Activated CD4-positive, alpha-beta T cell treated with anti-CD3 and anti-CD28 coated beads, Interleukin-2, amount 10 ng/mL, durations not matched to agents 24 days and 14 days (primary cell): ENCODE data around the gene ALK. TPM values are rescaled to one million over a fixed set of nuclear protein-coding genes. Genes with fewer than 3 reads are reported as not detected.
A peak's percentile ranks its signal among the peaks of the same experiment; 100 is the strongest.

Experiments
- DNase-seq: peaks from one replicate; pipeline ENCODE4 v3.0.0; 2022
- H3K27ac Mint-ChIP-seq: one replicate; pipeline ENCODE4 v1.8.0; 2022; ENCODE audit warnings: mild to moderate bottlenecking, mixed read lengths
- H3K27me3 Mint-ChIP-seq: one replicate; pipeline ENCODE4 v1.8.0; 2022; ENCODE audit warnings: mixed read lengths
- H3K36me3 Mint-ChIP-seq: one replicate; pipeline ENCODE4 v1.8.0; 2022; ENCODE audit warnings: low read depth, mild to moderate bottlenecking, mixed read lengths
- H3K4me1 Mint-ChIP-seq: one replicate; pipeline ENCODE4 v1.8.0; 2021; ENCODE audit warnings: mixed read lengths
- H3K4me3 Mint-ChIP-seq: one replicate; pipeline ENCODE4 v1.8.0; 2022; ENCODE audit warnings: mild to moderate bottlenecking, moderate library complexity, mixed read lengths
- H3K9me3 Mint-ChIP-seq: one replicate; pipeline ENCODE4 v1.8.0; 2021; ENCODE audit warnings: mixed read lengths
- intact Hi-C: fragments of 100-400 bp; cut with micrococcal nuclease; formaldehyde crosslinking; loops from one replicate; pipeline ENCODE4 v1.15.1; 2023
- total RNA-seq: library from RNA; stranded (reverse); gene quantifications from 2 replicates; pipeline ENCODE4 v1.2.3, GENCODE V29; 2022

The ALK gene
- total RNA-seq: not detected in 2 replicates

- H3K27ac Mint-ChIP-seq: no peak within 1 kb of the TSS
- intact Hi-C loops: loop anchor here (10.0 kb wide), 1 partner anchor 627 kb away; no protein-coding TSS in a partner anchor
- no peaks in the 10 kb centered on the region for H3K9me3 Mint-ChIP-seq
- no peaks in the 10 kb centered on the region for H3K4me1 Mint-ChIP-seq
- peak; percentile 76 for DNase-seq
- H3K36me3 Mint-ChIP-seq: no peaks in the 10 kb centered on the region
- peaks cover 41% of the 10 kb centered on the region for H3K27me3 Mint-ChIP-seq
- no peak within 1 kb of the TSS for H3K4me3 Mint-ChIP-seq
Measured at GRCh38 chr2:29921560-29921915, at the start of gene ALK. Gene ALK, minus strand, starts transcription at chr2:29921586. Its CDS starts 927 bp downstream, at chr2:29920659.

GRCh38 chr2:29966266-29966665 is 44.9 kb upstream of the ALK start:
- Mint-ChIP-seq H3K36me3 (no peaks in the 10 kb centered on the region), H3K27ac (no peak overlapping the region), H3K9me3 (no peaks in the 10 kb centered on the region), H3K4me1 (no peaks in the 10 kb centered on the region), H3K4me3 (no peak overlapping the region), H3K27me3 (peaks cover 3% of the 10 kb centered on the region)
- DNase-seq: no peak
- intact Hi-C loops: no loop called here

- intact Hi-C loops: no loop called here
- Mint-ChIP-seq H3K27me3 (peaks cover 8% of the 10 kb centered on the region), H3K27ac (no peak overlapping the region)
Measured at GRCh38 chr2:29963972-29964570, 42.7 kb upstream of the ALK start.

GRCh38 chr2:29962922-29963321 is 41.5 kb upstream of the ALK start:
- intact Hi-C loops: no loop called here
- H3K36me3 Mint-ChIP-seq: no peaks in the 10 kb centered on the region
- no peaks in the 10 kb centered on the region for H3K4me1 Mint-ChIP-seq
- no peaks in the 10 kb centered on the region for H3K9me3 Mint-ChIP-seq
- no peak overlapping the region for H3K27ac Mint-ChIP-seq
- H3K27me3 Mint-ChIP-seq: peaks cover 11% of the 10 kb centered on the region
- DNase-seq: no peak
- H3K4me3 Mint-ChIP-seq: no peak overlapping the region

More at GRCh38 chr2:29963972-29964570, 42.7 kb upstream of the ALK start:
- no peaks in the 10 kb centered on the region for H3K9me3 Mint-ChIP-seq
- H3K4me3 Mint-ChIP-seq: no peak overlapping the region
- DNase-seq: no peak
- no peaks in the 10 kb centered on the region for H3K4me1 Mint-ChIP-seq
- H3K36me3 Mint-ChIP-seq: no peaks in the 10 kb centered on the region

- H3K36me3 Mint-ChIP-seq: no peaks in the 10 kb centered on the region
- no peak overlapping the region for H3K4me3 Mint-ChIP-seq
- H3K27me3 Mint-ChIP-seq: peaks cover 15% of the 10 kb centered on the region
- no peaks in the 10 kb centered on the region for H3K4me1 Mint-ChIP-seq
- H3K27ac Mint-ChIP-seq: no peak overlapping the region
- DNase-seq: no peak
- intact Hi-C loops: no loop called here
- H3K9me3 Mint-ChIP-seq: no peaks in the 10 kb centered on the region
Measured at GRCh38 chr2:29954316-29954715, 32.9 kb upstream of the ALK start.

- no peak overlapping the region for H3K4me3 Mint-ChIP-seq
- no peaks in the 10 kb centered on the region for H3K36me3 Mint-ChIP-seq
- H3K4me1 Mint-ChIP-seq: no peaks in the 10 kb centered on the region
- H3K27me3 Mint-ChIP-seq: peaks cover 12% of the 10 kb centered on the region
- H3K27ac Mint-ChIP-seq: no peak overlapping the region
- DNase-seq: no peak
- intact Hi-C loops: no loop called here
- no peaks in the 10 kb centered on the region for H3K9me3 Mint-ChIP-seq
Measured at GRCh38 chr2:29952973-29953372, 31.6 kb upstream of the ALK start.

- no peak overlapping the region for H3K27ac Mint-ChIP-seq
- H3K4me1 Mint-ChIP-seq: no peaks in the 10 kb centered on the region
- no peaks in the 10 kb centered on the region for H3K9me3 Mint-ChIP-seq
- H3K4me3 Mint-ChIP-seq: no peak overlapping the region
- intact Hi-C loops: no loop called here
- H3K27me3 Mint-ChIP-seq: peaks cover 11% of the 10 kb centered on the region
- H3K36me3 Mint-ChIP-seq: no peaks in the 10 kb centered on the region
- DNase-seq: no peak
Measured at GRCh38 chr2:29951576-29951975, 30.2 kb upstream of the ALK start.

- Mint-ChIP-seq H3K27ac (no peak overlapping the region), H3K4me3 (no peak overlapping the region), H3K36me3 (no peaks in the 10 kb centered on the region), H3K9me3 (no peaks in the 10 kb centered on the region), H3K4me1 (no peaks in the 10 kb centered on the region), H3K27me3 (peaks cover 8% of the 10 kb centered on the region)
- intact Hi-C loops: no loop called here
- no peak for DNase-seq
Measured at GRCh38 chr2:29950481-29950880, 29.1 kb upstream of the ALK start.

- intact Hi-C loops: no loop called here
- Mint-ChIP-seq H3K4me3 (no peak overlapping the region), H3K27ac (no peak overlapping the region), H3K9me3 (no peaks in the 10 kb centered on the region), H3K27me3 (peaks cover 2% of the 10 kb centered on the region), H3K36me3 (no peaks in the 10 kb centered on the region), H3K4me1 (no peaks in the 10 kb centered on the region)
- no peak for DNase-seq
Measured at GRCh38 chr2:29949042-29949441, 27.7 kb upstream of the ALK start.

- intact Hi-C loops: no loop called here
- Mint-ChIP-seq H3K27ac (no peak overlapping the region), H3K27me3 (no peaks in the 10 kb centered on the region), H3K4me3 (no peak overlapping the region), H3K36me3 (no peaks in the 10 kb centered on the region), H3K4me1 (no peaks in the 10 kb centered on the region), H3K9me3 (no peaks in the 10 kb centered on the region)
- no peak for DNase-seq
Measured at GRCh38 chr2:29946505-29946904, 25.1 kb upstream of the ALK start.

GRCh38 chr2:29942711-29943110 is 21.3 kb upstream of the ALK start:
- DNase-seq: no peak
- H3K4me1 Mint-ChIP-seq: no peaks in the 10 kb centered on the region
- H3K9me3 Mint-ChIP-seq: no peaks in the 10 kb centered on the region
- H3K36me3 Mint-ChIP-seq: no peaks in the 10 kb centered on the region
- H3K4me3 Mint-ChIP-seq: no peak overlapping the region
- H3K27ac Mint-ChIP-seq: no peak overlapping the region
- intact Hi-C loops: no loop called here
- H3K27me3 Mint-ChIP-seq: no peaks in the 10 kb centered on the region

- no peaks in the 10 kb centered on the region for H3K9me3 Mint-ChIP-seq
- H3K27ac Mint-ChIP-seq: no peak overlapping the region
- no peaks in the 10 kb centered on the region for H3K4me1 Mint-ChIP-seq
- H3K36me3 Mint-ChIP-seq: no peaks in the 10 kb centered on the region
- intact Hi-C loops: no loop called here
- DNase-seq: no peak
- H3K4me3 Mint-ChIP-seq: no peak overlapping the region
- peaks cover 3% of the 10 kb centered on the region for H3K27me3 Mint-ChIP-seq
Measured at GRCh38 chr2:29940706-29941105, 19.3 kb upstream of the ALK start.

- intact Hi-C loops: no loop called here
- no peak for DNase-seq
- H3K9me3 Mint-ChIP-seq: no peaks in the 10 kb centered on the region
- no peaks in the 10 kb centered on the region for H3K4me1 Mint-ChIP-seq
- no peak overlapping the region for H3K4me3 Mint-ChIP-seq
- H3K27me3 Mint-ChIP-seq: peaks cover 3% of the 10 kb centered on the region
- no peak overlapping the region for H3K27ac Mint-ChIP-seq
- no peaks in the 10 kb centered on the region for H3K36me3 Mint-ChIP-seq
Measured at GRCh38 chr2:29936020-29936419, 14.6 kb upstream of the ALK start.

GRCh38 chr2:29931818-29932217 is 10.4 kb upstream of the ALK start:
- no peaks in the 10 kb centered on the region for H3K27me3 Mint-ChIP-seq
- no peaks in the 10 kb centered on the region for H3K9me3 Mint-ChIP-seq
- no peaks in the 10 kb centered on the region for H3K4me1 Mint-ChIP-seq
- intact Hi-C loops: no loop called here
- no peaks in the 10 kb centered on the region for H3K36me3 Mint-ChIP-seq
- no peak overlapping the region for H3K27ac Mint-ChIP-seq
- H3K4me3 Mint-ChIP-seq: no peak overlapping the region
- no peak for DNase-seq

- peak; percentile 81 for DNase-seq
Measured at GRCh38 chr2:29923110-29923721, 1.8 kb upstream of the ALK start.

More at GRCh38 chr2:29923110-29923721, 1.8 kb upstream of the ALK start:
- H3K27me3 Mint-ChIP-seq: peaks cover 41% of the 10 kb centered on the region
- no peaks in the 10 kb centered on the region for H3K4me1 Mint-ChIP-seq
- no peaks in the 10 kb centered on the region for H3K9me3 Mint-ChIP-seq
- no peak overlapping the region for H3K27ac Mint-ChIP-seq
- H3K36me3 Mint-ChIP-seq: no peaks in the 10 kb centered on the region
- intact Hi-C loops: loop anchor here (1.0 to 10.0 kb wide), 2 partner anchors 149 to 628 kb away; no protein-coding TSS in a partner anchor
- H3K4me3 Mint-ChIP-seq: no peak overlapping the region
